Activated naive CD8-positive, alpha-beta T cell treated with anti-CD3 and anti-CD28 coated beads for 36 hours (primary cell): Measurements from ENCODE around the gene LZTR1. TPM values are rescaled to one million over a fixed set of nuclear protein-coding genes. Genes with fewer than 3 reads are reported as not detected.
"Not testable (repeated sequence)": the region's sequence is repeated elsewhere in the genome, so short reads cannot be mapped to it uniquely, and the experiment has no call there.

Source experiments
- DNase-seq: peaks from one replicate; pipeline ENCODE4 v3.0.0; 2021
- H3K27ac Mint-ChIP-seq: one replicate; pipeline ENCODE4 v1.8.0; 2022; ENCODE audit warnings: mild to moderate bottlenecking, moderate library complexity, mixed read lengths
- H3K27me3 Mint-ChIP-seq: one replicate; pipeline ENCODE4 v1.8.0; 2022; ENCODE audit warnings: mild to moderate bottlenecking, mixed read lengths
- H3K36me3 Mint-ChIP-seq: one replicate; pipeline ENCODE4 v1.8.0; 2021; ENCODE audit warnings: mild to moderate bottlenecking, mixed read lengths
- H3K4me1 Mint-ChIP-seq: one replicate; pipeline ENCODE4 v1.8.0; 2021; ENCODE audit warnings: mixed read lengths
- H3K4me3 Mint-ChIP-seq: one replicate; pipeline ENCODE4 v1.8.0; 2022; ENCODE audit warnings: mild to moderate bottlenecking, moderate library complexity, mixed read lengths
- H3K9me3 Mint-ChIP-seq: one replicate; pipeline ENCODE4 v1.8.0; 2022; ENCODE audit warnings: mixed read lengths
- total RNA-seq, 2 experiments: library from RNA; stranded (reverse); gene quantifications; one replicate each; pipeline ENCODE4 v1.2.3, GENCODE V29; 2021

The LZTR1 gene
- total RNA-seq, 2 experiments from 2014 or later = 32.4 to 39.2 TPM

DNA sequence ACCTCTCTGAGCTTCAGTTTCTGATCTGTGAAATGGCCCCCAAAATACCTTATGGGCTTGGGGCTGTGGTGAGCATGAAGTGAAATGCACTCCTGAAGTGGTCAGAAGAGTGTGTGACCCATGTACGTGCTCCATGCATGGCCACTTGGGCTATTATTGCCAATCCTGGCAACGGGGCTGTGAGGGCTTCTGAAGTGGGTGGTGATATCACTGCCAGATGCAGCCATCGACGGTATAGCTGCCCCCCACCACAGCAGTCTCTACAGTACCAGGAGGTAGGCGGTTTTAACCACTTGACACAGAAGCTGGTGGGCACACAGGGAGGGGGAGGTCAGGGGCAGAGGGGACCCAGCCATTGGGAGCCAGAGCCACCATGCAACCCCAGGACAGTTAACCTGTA lies 66.4 kb downstream of the LZTR1 start:
- Mint-ChIP-seq H3K4me1 (peaks cover 16% of the 10 kb centered on the region), H3K27me3 (peaks cover 24% of the 10 kb centered on the region)
- not testable (repeated sequence) for DNase-seq, H3K9me3 Mint-ChIP-seq, H3K27ac Mint-ChIP-seq, H3K4me3 Mint-ChIP-seq, H3K36me3 Mint-ChIP-seq

Other genes starting within 250 kb of the LZTR1 start
- not detected for gene SERPIND1, start 208.2 kb upstream of the LZTR1 start, total RNA-seq
- gene PI4KA, start 123.5 kb upstream of the LZTR1 start, total RNA-seq = 10 to 100 TPM; 49.3 to 51.3 TPM
- 10 to 100 TPM; 21.5 to 22.1 TPM for gene SNAP29, start 123.3 kb upstream of the LZTR1 start, total RNA-seq
- gene CRKL, start 64.9 kb upstream of the LZTR1 start, total RNA-seq = 10 to 100 TPM; 82.1 to 82.2 TPM
- under 1 TPM in 1 of 2 experiments, not detected in 1; 0.14 TPM for gene AIFM3, start 15.0 kb upstream of the LZTR1 start, total RNA-seq
- 10 to 100 TPM; 34.3 to 34.5 TPM for gene THAP7, start 19.8 kb downstream of the LZTR1 start, total RNA-seq
- under 1 TPM; 0.14 to 0.43 TPM for gene P2RX6, start 32.9 kb downstream of the LZTR1 start, total RNA-seq
- under 1 TPM; 0.41 to 0.44 TPM for gene SLC7A4, start 50.3 kb downstream of the LZTR1 start, total RNA-seq
- gene LRRC74B, start 63.6 kb downstream of the LZTR1 start, total RNA-seq = not detected